PC-3 (cell line): ENCODE measurements around the gene EP400. TPM values are rescaled to one million over a fixed set of nuclear protein-coding genes. Genes with fewer than 3 reads are reported as not detected.

ENCODE experiments used
- ATAC-seq: fragments of 200-7000 bp; cut with Tn5 transposase; 2 replicates; pipeline ENCODE4 v1.9.1; 2020; ENCODE audit warnings: mild to moderate bottlenecking, moderate library complexity
- BruUV-seq: library from RNA; stranded (reverse); fragments of 400-500 nt; replicated peaks from 2 replicates; lab custom pipeline; 2021; lab: Mats Ljungman, UMichigan
- CTCF ChIA-PET: fragments of 300-600 bp; sonication (Branson Sonifier 250); formaldehyde crosslinking; loops from one replicate; lab custom pipeline; 2022; ENCODE audit warnings: antibody characterized with exemption; lab: Charles Lee
- POLR2A ChIA-PET: fragments of 300-600 bp; sonication (Branson Sonifier 250); formaldehyde crosslinking; loops from one replicate; lab custom pipeline; 2022; ENCODE audit warnings: antibody characterized with exemption; ENCODE audit not compliant: unreplicated experiment; lab: Charles Lee
- DNase-seq: peaks from one replicate; pipeline ENCODE4 v3.0.0-alpha.2; 2015
- H2AFZ ChIP-seq: fragments of 300-600 bp; sonication (generic); 2 replicates; pipeline ENCODE4 v1.6.0; 2016; ENCODE audit warnings: antibody characterized with exemption, low read length
- H3F3A ChIP-seq: fragments of 300-600 bp; sonication (generic); one replicate; pipeline ENCODE4 v1.6.0; 2017; ENCODE audit warnings: antibody characterized with exemption, low read length, control low read depth, mild to moderate bottlenecking; ENCODE audit not compliant: unreplicated experiment
- H3K27ac ChIP-seq: fragments of 300-600 bp; sonication (generic); 2 replicates; pipeline ENCODE4 v1.5.1; 2016; ENCODE audit warnings: mild to moderate bottlenecking, low read length
- H3K27me3 ChIP-seq: fragments of 300-600 bp; sonication (generic); 2 replicates; pipeline ENCODE4 v1.6.1; 2016; ENCODE audit warnings: low read length, mixed read lengths
- H3K36me3 ChIP-seq: fragments of 300-600 bp; sonication (generic); 2 replicates; pipeline ENCODE4 v1.6.1; 2016; ENCODE audit warnings: low read depth, mixed run types, low read length, mixed read lengths
- H3K4me1 ChIP-seq: fragments of 300-600 bp; sonication (generic); 2 replicates; pipeline ENCODE4 v1.5.1; 2016; ENCODE audit warnings: low read length; ENCODE audit not compliant: insufficient read depth
- H3K4me2 ChIP-seq: fragments of 300-600 bp; sonication (generic); 2 replicates; pipeline ENCODE4 v1.6.0; 2016; ENCODE audit warnings: low read length
- H3K4me3 ChIP-seq: fragments of 300-600 bp; sonication (generic); 2 replicates; pipeline ENCODE4 v1.5.1; 2016; ENCODE audit warnings: mild to moderate bottlenecking, low read length, mixed read lengths
- H3K79me2 ChIP-seq: fragments of 300-600 bp; sonication (generic); 2 replicates; pipeline ENCODE4 v1.6.1; 2017; ENCODE audit warnings: low read length, mixed read lengths
- H3K9ac ChIP-seq: fragments of 300-600 bp; sonication (generic); 2 replicates; pipeline ENCODE4 v1.6.0; 2016; ENCODE audit warnings: mild to moderate bottlenecking, low read length
- H3K9me2 ChIP-seq: fragments of 300-600 bp; sonication (generic); replicated peaks from 2 replicates; pipeline ENCODE4 v1.6.1; 2016; ENCODE audit warnings: mixed run types, low read length, mixed read lengths
- H3K9me3 ChIP-seq: fragments of 300-600 bp; sonication (generic); 2 replicates; pipeline ENCODE4 v1.6.1; 2016; ENCODE audit warnings: low read length, mixed read lengths
- H4K20me1 ChIP-seq: fragments of 300-600 bp; sonication (generic); 2 replicates; pipeline ENCODE4 v1.6.1; 2016; ENCODE audit warnings: low read length, mixed read lengths
- CTCF ChIP-seq: fragments of 300-600 bp; sonication (generic); conservative IDR thresholded peaks from 2 replicates; pipeline ENCODE4 v1.5.1; 2017; ENCODE audit warnings: antibody characterized with exemption, low read depth, mild to moderate bottlenecking, low read length
- EZH2 ChIP-seq: fragments of 300-600 bp; sonication (generic); IDR thresholded peaks from one replicate; pipeline ENCODE4 v1.6.1; 2017; ENCODE audit warnings: antibody characterized with exemption, mild to moderate bottlenecking, low read length; ENCODE audit not compliant: unreplicated experiment
- EZH2phosphoT487 ChIP-seq: fragments of 300-600 bp; sonication (generic); IDR thresholded peaks from 2 replicates; pipeline ENCODE4 v1.6.1; 2018; ENCODE audit warnings: mild to moderate bottlenecking, antibody characterized with exemption, low read length, borderline replicate concordance
- intact Hi-C: fragments of 100-400 bp; cut with micrococcal nuclease; formaldehyde crosslinking; loops from 2 replicates; pipeline ENCODE4 v1.9.0; 2023
- total RNA-seq: library from RNA; depleted of rRNA; stranded (reverse); fragments of >200 nt; gene quantifications from 2 replicates; pipeline ENCODE4 v1.2.3, GENCODE V29; 2014

Gene EP400
- total RNA-seq, 1 experiment from 2014 or later: 20.2 TPM

GRCh38 chr12:132040906-132041606 lies 91.3 kb downstream of the EP400 start:
- Histone ChIP-seq H3K36me3 (peaks cover 55% of the 10 kb centered on the region), H3K79me2 (no peaks in the 10 kb centered on the region), H3K9ac (no peak overlapping the region), H3K4me2 (no peak overlapping the region), H3K9me3 (no peaks in the 10 kb centered on the region), H3K4me1 (no peaks in the 10 kb centered on the region), H2AFZ (no peak overlapping the region), H3F3A (no peaks in the 10 kb centered on the region), H4K20me1 (0 out of 2 replicates have a peak, but pooled peaks cover 3% of the 10 kb centered on the region), H3K9me2 (no peaks in the 10 kb centered on the region), H3K4me3 (no peak overlapping the region), H3K27ac (no peak overlapping the region), H3K27me3 (no peaks in the 10 kb centered on the region)
- ChIA-PET CTCF (no interaction called here), POLR2A (no interaction called here)
- BruUV-seq: no TSS peak
- TF ChIP-seq EZH2: no peak
- ATAC-seq (no peak), DNase-seq (no peak)
- intact Hi-C loops: no loop called here

GRCh38 chr12:132043216-132043615 lies 93.5 kb downstream of the EP400 start:
- intact Hi-C loops: no loop called here
- H4K20me1 ChIP-seq: 0 out of 2 replicates have a peak, but pooled peaks cover 3% of the 10 kb centered on the region
- no peak for TF ChIP-seq EZH2phosphoT487
- TF ChIP-seq CTCF: no peak
- no peak for TF ChIP-seq EZH2
- no peaks in the 10 kb centered on the region for H3K27me3 ChIP-seq
- no peaks in the 10 kb centered on the region for H3K9me2 ChIP-seq
- ATAC-seq (no peak), DNase-seq (no peak)
- ChIA-PET POLR2A (no interaction called here), CTCF (no interaction called here)
- no peak overlapping the region for H3K27ac ChIP-seq
- H3K9me3 ChIP-seq: no peaks in the 10 kb centered on the region
- no peak overlapping the region for H3K4me3 ChIP-seq
- no peak overlapping the region for H2AFZ ChIP-seq
- no peaks in the 10 kb centered on the region for H3K79me2 ChIP-seq
- no peaks in the 10 kb centered on the region for H3K4me1 ChIP-seq
- no TSS peak for BruUV-seq
- H3K4me2 ChIP-seq: no peak overlapping the region
- peaks cover 53% of the 10 kb centered on the region for H3K36me3 ChIP-seq
- H3F3A ChIP-seq: no peaks in the 10 kb centered on the region
- no peak overlapping the region for H3K9ac ChIP-seq

GRCh38 chr12:132043770-132044467 lies 94.2 kb downstream of the EP400 start:
- no peak overlapping the region for H3K27ac ChIP-seq
- no peak for TF ChIP-seq EZH2phosphoT487
- TF ChIP-seq CTCF: no peak
- no peak for TF ChIP-seq EZH2
- H2AFZ ChIP-seq: no peak overlapping the region
- H3K4me2 ChIP-seq: no peak overlapping the region
- no peak overlapping the region for H3K4me3 ChIP-seq
- H3K36me3 ChIP-seq: peaks cover 50% of the 10 kb centered on the region
- H3K79me2 ChIP-seq: no peaks in the 10 kb centered on the region
- intact Hi-C loops: no loop called here
- POLR2A ChIA-PET: no interaction called here
- no peaks in the 10 kb centered on the region for H3K9me3 ChIP-seq
- ATAC-seq (no peak), DNase-seq (no peak)
- no peaks in the 10 kb centered on the region for H3K4me1 ChIP-seq
- no peaks in the 10 kb centered on the region for H3F3A ChIP-seq
- CTCF ChIA-PET: no interaction called here
- H3K9ac ChIP-seq: no peak overlapping the region
- 0 out of 2 replicates have a peak, but pooled peaks cover 3% of the 10 kb centered on the region for H4K20me1 ChIP-seq
- H3K9me2 ChIP-seq: no peaks in the 10 kb centered on the region
- no TSS peak for BruUV-seq
- no peaks in the 10 kb centered on the region for H3K27me3 ChIP-seq
